ENCODE results near the gene ADGRD1.

DNA sequence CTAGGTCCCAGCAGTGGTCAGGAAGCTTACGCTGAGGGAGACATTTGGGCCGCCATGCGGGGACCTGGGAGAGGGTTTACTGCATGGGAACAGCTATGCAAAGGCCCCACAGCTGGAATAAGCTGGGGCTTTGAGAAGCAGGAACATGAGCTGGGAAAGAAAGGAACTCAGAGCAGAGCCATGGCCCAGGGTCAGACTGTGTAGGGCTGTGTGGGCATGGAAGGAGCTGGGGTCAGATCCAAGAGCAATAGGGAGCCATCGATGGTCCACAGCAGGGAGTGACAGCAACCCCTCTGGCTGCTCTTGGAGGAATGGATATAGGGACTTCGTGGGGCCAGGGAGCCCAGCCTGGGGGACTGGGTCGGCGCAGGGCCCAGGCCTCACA is 151.6 kb downstream of the ADGRD1 start:
- TF ChIP-seq, protein P1, sequence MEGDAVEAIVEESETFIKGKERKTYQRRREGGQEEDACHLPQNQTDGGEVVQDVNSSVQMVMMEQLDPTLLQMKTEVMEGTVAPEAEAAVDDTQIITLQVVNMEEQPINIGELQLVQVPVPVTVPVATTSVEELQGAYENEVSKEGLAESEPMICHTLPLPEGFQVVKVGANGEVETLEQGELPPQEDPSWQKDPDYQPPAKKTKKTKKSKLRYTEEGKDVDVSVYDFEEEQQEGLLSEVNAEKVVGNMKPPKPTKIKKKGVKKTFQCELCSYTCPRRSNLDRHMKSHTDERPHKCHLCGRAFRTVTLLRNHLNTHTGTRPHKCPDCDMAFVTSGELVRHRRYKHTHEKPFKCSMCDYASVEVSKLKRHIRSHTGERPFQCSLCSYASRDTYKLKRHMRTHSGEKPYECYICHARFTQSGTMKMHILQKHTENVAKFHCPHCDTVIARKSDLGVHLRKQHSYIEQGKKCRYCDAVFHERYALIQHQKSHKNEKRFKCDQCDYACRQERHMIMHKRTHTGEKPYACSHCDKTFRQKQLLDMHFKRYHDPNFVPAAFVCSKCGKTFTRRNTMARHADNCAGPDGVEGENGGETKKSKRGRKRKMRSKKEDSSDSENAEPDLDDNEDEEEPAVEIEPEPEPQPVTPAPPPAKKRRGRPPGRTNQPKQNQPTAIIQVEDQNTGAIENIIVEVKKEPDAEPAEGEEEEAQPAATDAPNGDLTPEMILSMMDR (IDR thresholded peaks at IDR 0.05; ENCODE audit: insufficient read depth, low read length) = no peak
- no peak for TF ChIP-seq GABPA (IDR thresholded peaks at IDR 0.05; ENCODE audit: low read depth)
- TF ChIP-seq REST (IDR thresholded peaks at IDR 0.05; ENCODE audit: insufficient replicate concordance, low read depth) = no peak
